IMR-90 (cell line): ENCODE data around the gene SLC29A1. TPM values are rescaled to one million over a fixed set of nuclear protein-coding genes. Genes with fewer than 3 reads are reported as not detected.
A peak's percentile ranks its signal among the peaks of the same experiment; 100 is the strongest.

ENCODE experiments used
- MAZ ChIP-seq: IDR thresholded peaks from 2 replicates; pipeline ENCODE4 v1.6.1; 2012; ENCODE audit warnings: low read depth, mild to moderate bottlenecking, low read length, improper control_type of control experiment, moderate library complexity, borderline replicate concordance
- polyA plus RNA-seq, 3 experiments: library from polyadenylated mRNA; depleted of rRNA; stranded (reverse); fragments of >200 nt; gene quantifications; 2 replicates each; pipeline ENCODE4 v1.2.3, GENCODE V29; 2012; ENCODE audit warnings: low replicate concordance in 1 of 3
- total RNA-seq: library from RNA; depleted of rRNA; stranded (reverse); fragments of >200 nt; gene quantifications from 2 replicates; pipeline ENCODE4 v1.2.3, GENCODE V29; 2012
- TF ChIP-seq, protein P1 (sequence below): fragments of 150-350 bp; IDR thresholded peaks from 2 replicates; pipeline ENCODE4 v1.6.1; 2016; ENCODE audit warnings: low read depth, mild to moderate bottlenecking, low read length, moderate library complexity, borderline replicate concordance

The SLC29A1 gene
- total and polyA plus RNA-seq, 2 of the 4 experiments (the other 2 are of a cell fraction) = 4.1 to 22.1 TPM

DNA sequence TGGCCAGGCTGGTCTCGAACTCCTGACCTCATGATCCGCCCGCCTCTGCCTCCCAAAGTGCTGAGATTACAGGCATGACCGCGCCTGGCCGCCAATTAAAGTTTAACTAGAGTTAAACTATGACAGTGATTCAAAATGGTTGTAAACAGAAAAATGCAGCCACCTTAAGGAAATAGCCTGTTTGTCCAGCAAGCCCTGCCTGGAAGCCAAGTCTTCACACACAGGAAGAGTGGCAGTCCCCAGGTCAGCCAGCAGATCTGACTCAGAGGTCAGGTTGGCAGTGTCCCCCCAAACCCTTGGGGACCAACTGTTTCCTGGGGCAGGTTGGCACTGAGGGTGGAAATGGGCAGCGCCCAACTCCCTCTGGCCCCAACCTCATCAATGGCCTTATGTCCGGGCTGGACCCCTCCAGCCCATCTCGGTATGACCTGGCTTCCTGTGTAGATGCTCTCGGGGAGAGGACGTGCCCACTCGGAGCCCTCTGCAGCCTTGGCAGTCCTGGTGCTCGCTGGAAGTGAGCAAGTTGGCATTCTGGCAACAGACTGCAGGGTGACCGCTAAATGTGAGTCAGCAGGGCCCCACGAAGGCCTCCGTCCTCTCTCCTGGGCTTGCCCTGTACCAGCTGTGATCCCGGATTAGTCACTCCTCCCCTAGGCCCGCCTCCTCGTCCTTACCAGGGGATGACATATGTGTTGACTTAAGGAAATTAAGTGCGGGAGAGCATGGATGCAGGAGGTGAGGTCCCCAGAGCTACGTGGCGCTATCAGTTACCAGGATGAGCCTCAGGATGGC lies 13.8 kb downstream of the SLC29A1 start (continued):
- TF ChIP-seq, protein P1, sequence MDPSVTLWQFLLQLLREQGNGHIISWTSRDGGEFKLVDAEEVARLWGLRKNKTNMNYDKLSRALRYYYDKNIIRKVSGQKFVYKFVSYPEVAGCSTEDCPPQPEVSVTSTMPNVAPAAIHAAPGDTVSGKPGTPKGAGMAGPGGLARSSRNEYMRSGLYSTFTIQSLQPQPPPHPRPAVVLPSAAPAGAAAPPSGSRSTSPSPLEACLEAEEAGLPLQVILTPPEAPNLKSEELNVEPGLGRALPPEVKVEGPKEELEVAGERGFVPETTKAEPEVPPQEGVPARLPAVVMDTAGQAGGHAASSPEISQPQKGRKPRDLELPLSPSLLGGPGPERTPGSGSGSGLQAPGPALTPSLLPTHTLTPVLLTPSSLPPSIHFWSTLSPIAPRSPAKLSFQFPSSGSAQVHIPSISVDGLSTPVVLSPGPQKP = no peak
- TF ChIP-seq MAZ = peak; percentile 32; the same call in 1 of the 2 replicates
